Stimulated activated CD8-positive, alpha-beta memory T cell treated with anti-CD3 and anti-CD28 coated beads, Interleukin-4, amount 100 ng/mL, for 24 hours (primary cell): ENCODE data around the gene STARD13.

ENCODE experiments used
- DNase-seq: peaks from one replicate; pipeline ENCODE4 v3.0.0-alpha.2; 2020; ENCODE audit warnings: low read depth

STARD13 gene

GRCh38 chr13:33090755-33091414, 194.7 kb downstream of the STARD13 start:
- no peak for DNase-seq

DNA sequence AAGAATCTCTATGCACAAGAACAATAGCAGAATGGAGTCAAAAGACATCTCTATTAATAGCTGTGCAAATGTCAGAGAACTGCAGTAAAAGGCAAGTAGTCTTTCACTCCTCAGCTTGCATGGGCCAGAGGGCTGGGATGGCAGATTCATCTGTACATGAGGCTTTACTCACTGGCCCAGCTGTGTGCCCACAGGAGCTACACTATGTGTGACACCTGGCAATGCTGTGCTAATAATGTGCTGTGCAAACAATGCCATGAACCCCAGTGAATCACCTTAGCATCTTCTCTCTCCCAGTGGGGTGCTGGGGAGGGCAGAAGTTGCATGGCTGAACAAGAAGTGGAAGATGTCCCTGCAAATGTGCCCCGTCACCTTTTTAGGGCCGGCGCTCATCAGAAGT, 196.2 kb downstream of the STARD13 start:
- DNase-seq, result no peak

DNA sequence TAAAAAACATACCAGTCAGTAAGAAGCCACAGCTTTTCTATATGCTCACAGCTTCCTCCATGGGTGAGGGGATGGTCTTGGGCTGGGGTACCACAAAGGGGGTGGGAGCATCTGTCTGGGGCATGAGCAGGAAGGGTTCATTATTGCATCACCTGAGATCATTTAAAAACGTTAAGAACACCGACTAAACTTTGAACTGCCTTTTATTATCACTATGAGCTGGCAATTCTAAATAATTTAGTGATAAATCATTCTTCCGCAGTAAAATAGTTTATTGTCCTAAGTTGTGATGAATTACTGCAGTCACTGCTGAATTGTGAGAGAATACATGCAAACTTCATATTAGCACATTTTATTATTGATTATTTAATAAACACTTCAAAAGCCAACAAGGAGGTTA, 197.8 kb downstream of the STARD13 start:
- DNase-seq, result no peak

DNA sequence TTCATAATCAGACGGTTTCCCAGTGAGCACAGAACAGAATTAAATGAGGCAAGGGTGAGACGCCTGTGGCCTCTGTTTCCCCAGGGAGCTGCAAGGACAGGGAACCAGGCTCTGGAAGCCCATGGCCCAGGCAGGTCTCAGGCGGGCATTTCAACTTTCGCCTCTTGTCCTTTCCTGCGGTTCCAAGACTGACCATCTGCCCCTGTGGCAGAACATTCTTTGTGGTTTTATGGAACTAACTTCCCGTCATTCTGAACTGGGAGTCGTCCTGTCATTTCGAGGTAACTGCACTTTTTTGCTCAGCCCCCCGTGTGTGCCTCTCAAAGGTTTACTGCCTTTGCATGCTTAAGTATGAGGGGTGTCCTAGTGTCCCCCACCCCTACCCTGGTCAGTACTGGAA, 198.5 kb downstream of the STARD13 start:
- DNase-seq, result no peak

GRCh38 chr13:33083054-33083453, 202.5 kb downstream of the STARD13 start:
- DNase-seq, result no peak

- no peak for DNase-seq
Observed at GRCh38 chr13:33081666-33082065, 203.9 kb downstream of the STARD13 start.

DNA sequence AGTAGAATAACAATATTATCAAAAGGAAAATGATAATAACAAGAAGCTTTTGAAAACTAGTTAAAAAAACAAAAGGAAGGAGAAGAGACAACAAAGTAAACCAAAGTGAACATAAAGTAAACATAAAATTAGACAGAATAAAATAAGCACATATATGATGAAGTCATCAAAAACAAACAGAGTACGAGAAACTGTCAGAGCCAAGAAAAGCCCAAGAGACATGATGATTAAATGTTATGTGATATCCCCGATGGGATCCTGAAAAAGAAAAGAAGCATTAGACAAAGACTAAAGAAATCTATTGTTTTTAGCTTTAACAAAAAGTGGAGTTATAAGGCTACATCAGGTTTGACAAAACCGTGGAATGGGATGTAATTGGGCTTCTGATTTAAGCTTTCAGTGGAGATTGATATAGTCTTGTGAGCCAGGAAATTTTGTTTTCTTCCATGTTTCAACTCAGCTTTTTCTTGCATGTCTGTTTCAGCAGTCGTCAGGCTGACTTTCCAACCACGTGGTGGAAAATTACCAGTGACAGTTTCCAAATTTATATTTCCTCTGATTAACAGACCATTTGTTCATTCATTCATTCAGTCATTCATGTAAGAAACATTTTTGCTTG, 204.5 kb downstream of the STARD13 start:
- no peak for DNase-seq

DNA sequence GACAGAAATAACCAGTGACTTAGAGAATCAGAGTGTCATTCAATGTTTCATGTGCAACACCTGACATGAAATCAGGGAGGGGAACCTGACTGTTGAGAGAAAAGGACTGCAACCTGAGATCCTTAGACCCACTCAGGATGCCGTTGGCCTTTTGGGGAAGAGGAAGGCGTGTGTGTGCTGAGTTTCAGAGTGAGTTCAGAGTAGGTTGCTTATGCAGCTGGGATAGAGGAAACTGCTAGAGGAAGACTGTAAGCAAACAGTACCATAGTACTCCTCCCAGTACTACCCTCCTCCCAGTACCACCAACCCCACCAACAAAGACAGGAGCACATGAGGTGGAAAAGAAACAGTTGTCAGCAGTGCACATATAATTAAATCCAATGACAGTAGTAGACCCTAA, 205.6 kb downstream of the STARD13 start:
- DNase-seq, result no peak

- DNase-seq, result no peak
Observed at GRCh38 chr13:33078263-33078662, 207.3 kb downstream of the STARD13 start.

GRCh38 chr13:33076001-33076992, 209.3 kb downstream of the STARD13 start:
- no peak for DNase-seq

DNA sequence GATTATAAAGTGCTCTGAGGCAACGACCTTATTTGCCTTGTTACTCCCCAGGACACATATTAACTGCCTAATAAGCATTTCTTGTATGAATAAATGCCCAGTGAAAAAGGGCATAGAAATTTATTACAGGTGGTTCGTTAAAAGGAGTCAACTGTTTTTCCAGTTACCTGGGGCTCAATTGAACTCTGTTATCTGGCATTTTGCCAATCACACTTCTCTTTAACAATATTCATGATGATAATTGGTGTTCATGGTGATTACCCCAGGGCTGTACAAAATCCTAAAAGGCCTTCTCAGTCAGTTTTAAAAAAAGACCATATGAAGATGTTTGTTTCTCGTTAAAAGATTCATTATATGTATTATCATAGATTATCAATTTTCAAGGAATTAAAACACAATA, 212.2 kb downstream of the STARD13 start:
- DNase-seq, result no peak

DNA sequence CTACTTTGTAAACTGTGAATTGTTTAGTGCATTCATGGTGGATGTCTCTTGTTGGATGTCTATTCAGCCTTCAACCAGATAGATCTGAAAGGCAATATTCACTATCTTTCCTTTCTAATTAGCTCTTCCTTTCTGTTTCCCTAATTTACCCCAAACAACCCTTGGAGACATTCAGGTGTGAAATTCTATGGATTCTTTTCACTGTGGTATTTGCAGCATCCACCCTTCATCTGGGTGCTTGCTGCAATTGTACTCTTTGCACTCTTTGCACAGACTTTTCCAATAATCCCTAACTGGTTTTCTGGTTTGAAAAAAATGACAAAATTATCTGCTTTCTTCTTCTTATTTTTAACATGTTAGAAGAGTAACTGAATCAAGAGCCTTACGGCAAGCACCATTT, 212.8 kb downstream of the STARD13 start:
- DNase-seq, result no peak

DNA sequence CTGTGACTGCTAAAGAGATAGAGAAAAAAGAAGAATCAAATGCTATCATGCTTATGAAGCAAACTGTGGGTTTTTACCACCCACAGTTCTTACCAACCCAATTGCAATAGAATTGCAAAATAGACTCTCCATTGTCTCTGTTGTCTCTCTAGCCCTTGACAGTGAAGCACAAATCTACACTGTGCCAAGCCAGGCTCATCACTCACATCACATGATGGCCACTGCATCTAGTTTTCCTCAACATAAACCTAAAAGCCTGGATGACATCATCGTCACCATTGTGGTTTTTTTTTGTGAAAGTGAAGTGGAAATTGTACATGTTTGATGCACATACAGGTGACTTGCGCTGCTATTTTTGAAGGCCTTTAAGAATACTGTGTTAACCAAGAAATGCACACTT, 213.3 kb downstream of the STARD13 start:
- no peak for DNase-seq

DNA sequence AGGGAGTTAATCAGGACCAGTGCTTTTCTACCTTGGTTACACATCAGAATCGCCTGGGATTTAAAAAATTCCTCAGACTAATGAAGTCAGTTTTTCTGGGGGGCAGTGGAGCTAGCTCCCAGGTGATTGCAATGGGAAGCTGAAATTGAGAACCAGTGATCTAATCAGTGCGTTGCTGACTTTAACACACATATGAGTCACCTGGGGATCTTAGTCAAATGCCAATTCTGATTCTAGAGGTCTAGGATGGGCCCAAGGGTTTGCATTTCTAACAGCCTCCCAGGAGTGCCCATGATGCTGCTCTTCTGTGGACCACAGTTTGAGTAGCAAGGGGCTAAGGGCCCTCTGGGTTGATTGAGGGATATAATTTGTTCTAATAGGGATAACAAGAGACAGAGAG, 214.8 kb downstream of the STARD13 start:
- DNase-seq, result no peak

DNA sequence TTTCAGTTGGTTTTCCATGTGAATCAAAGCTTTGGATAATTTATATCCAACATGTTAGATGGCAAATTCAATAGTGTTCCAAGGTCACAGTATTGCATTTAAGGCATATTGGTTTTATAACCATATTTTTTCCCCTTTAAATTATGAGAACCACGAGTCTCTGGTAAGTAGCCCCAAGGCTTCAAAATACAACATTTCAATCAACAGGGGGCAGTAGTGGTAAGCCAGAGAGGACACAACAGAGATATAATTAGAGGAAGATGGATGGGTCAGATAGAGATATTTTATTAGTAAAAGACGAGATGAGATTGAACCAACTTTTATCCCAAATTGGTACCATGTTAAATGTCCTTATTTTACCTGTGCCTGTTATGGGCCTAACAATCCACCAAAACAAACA, 216.2 kb downstream of the STARD13 start:
- no peak for DNase-seq

DNA sequence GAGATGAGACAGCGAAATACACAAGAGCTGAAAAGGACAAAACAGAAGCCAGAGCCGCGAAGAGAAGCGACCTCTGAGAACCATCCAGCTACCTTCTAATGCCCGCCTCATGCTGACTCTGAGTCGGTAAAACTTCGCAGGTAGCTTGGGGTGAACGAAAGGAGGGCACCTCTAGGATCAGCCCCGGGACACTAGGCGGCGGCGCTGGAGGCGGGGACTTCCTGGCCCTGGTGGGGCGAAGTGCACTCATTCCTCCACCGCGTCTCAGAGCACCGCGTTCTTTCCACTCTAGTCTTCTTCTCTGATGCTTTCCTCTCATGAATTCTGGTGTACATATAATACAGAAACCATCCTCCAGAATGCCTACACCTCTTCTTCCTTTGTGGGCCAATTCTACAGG, 219.2 kb downstream of the STARD13 start:
- no peak for DNase-seq

DNA sequence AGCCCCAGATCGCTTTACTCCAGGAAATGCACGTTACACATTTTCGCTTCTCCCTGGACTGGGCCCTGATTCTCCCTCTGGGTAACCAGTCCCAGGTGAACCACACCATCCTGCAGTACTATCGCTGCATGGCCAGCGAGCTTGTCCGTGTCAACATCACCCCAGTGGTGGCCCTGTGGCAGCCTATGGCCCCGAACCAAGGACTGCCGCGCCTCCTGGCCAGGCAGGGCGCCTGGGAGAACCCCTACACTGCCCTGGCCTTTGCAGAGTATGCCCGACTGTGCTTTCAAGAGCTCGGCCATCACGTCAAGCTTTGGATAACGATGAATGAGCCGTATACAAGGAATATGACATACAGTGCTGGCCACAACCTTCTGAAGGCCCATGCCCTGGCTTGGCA, 224.7 kb downstream of the STARD13 start:
- no peak for DNase-seq

- DNase-seq, result no peak
Observed at GRCh38 chr13:33058776-33059327, 226.7 kb downstream of the STARD13 start.

DNA sequence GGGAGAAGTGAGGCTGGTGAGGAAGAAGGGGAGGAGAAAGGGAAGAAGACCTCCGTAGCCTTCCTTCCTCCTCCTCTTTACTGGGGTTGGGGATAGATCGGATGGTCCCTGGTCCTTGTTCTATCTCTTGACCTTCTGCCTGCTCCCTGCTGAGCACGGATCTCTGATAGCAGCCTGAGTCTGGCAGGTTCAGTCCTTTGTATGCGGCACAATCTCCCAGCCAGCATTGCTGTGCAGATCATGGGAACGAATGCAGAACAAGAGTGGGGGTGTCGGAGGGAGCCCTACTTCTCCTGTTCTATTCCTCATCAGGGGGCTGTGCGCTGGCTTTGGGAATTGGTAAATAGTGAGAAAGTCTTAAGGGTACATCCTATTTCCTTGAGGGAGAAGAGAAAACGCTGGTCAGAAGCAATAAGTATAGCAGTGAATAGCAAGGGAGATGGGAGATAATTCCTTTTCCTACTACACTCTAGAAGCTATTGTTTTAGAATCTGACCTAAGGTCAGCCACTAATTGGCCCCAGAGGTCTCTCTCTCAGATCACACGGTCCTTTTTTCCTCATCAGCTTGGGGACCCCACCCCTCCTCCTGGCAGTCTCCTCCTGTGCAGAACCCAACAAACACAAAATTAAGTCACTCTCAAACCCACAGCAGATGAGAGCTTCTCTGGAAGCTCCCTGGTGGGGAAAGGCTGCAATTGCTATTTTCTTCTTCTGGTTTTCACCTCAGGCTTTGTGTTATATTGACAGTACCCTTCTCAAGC, 228.4 kb downstream of the STARD13 start:
- no peak for DNase-seq

DNA sequence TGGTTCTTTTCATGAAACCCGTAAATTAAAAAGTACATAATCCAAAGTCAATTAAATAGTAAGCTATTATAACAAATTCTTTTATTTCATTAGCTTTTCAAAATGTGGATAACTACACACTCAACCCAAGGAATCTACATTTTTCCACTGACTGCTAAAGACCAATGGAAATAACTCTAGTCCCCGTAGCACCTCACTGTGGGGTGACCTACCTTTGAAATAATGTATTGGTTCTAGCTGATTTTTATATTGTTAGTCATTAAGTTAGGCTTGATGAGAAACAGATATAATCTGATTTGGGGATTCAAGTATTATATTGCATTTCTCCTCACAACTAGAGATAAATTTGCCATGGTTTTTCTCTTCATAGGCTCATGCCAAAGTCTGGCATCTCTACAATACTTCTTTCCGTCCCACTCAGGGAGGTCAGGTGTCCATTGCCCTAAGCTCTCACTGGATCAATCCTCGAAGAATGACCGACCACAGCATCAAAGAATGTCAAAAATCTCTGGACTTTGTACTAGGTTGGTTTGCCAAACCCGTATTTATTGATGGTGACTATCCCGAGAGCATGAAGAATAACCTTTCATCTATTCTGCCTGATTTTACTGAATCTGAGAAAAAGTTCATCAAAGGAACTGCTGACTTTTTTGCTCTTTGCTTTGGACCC, 232.0 kb downstream of the STARD13 start:
- DNase-seq, result no peak
